H1 (cell line): ENCODE results near the gene GDI2. TPM values are rescaled to one million over a fixed set of nuclear protein-coding genes. Genes with fewer than 3 reads are reported as not detected.
"Not testable (repeated sequence)": the region's sequence is repeated elsewhere in the genome, so short reads cannot be mapped to it uniquely, and the experiment has no call there.

ENCODE experiments used
- CTCF ChIA-PET: fragments of 300-600 bp; sonication (Branson Sonifier 250); formaldehyde crosslinking; loops from one replicate; lab custom pipeline; 2021; ENCODE audit not compliant: partially characterized antibody; lab: Charles Lee
- POLR2A ChIA-PET: fragments of 300-600 bp; sonication (Branson Sonifier 250); formaldehyde crosslinking; loops from one replicate; lab custom pipeline; 2021; ENCODE audit warnings: inconsistent platforms; ENCODE audit not compliant: partially characterized antibody; lab: Charles Lee
- DNase-seq, 2 experiments: peaks; one replicate each; pipeline versions ENCODE4 v3.0.0 to v3.0.0-alpha.2; 2010 to 2022; ENCODE audit warnings: low spot score in 2 of 2, low read depth in 1 of 2, mixed read lengths in 1 of 2
- FAIRE-seq: peaks from 2 replicates; lab custom pipeline; 2011; peaks lifted over from hg19 to GRCh38; lab: Jason Lieb, UNC
- H2AFZ ChIP-seq: 2 replicates; pipeline ENCODE4 v1.8.1; 2012; ENCODE audit warnings: low read length, inconsistent platforms
- H2AK5ac ChIP-seq: 2 replicates; pipeline ENCODE4 v1.6.1; 2013; ENCODE audit warnings: low read depth, low read length
- H2BK120ac ChIP-seq: replicated peaks from 2 replicates; pipeline ENCODE3; 2013; ENCODE audit warnings: low read depth, low read length, inconsistent platforms
- H2BK12ac ChIP-seq: 2 replicates; pipeline ENCODE4 v1.6.1; 2013; ENCODE audit warnings: low read depth, low read length
- H2BK15ac ChIP-seq: 2 replicates; pipeline ENCODE4 v1.6.1; 2013; ENCODE audit warnings: low read length
- H2BK20ac ChIP-seq: 2 replicates; pipeline ENCODE4 v1.6.1; 2013; ENCODE audit warnings: low read length
- H2BK5ac ChIP-seq: 2 replicates; pipeline ENCODE4 v1.6.1; 2013; ENCODE audit warnings: low read depth, low read length
- H3K14ac ChIP-seq: 2 replicates; pipeline ENCODE4 v1.6.1; 2013; ENCODE audit warnings: inconsistent platforms; ENCODE audit not compliant: insufficient read length
- H3K18ac ChIP-seq: 2 replicates; pipeline ENCODE4 v1.6.1; 2013; ENCODE audit warnings: low read length; ENCODE audit errors: extremely low read depth
- H3K23ac ChIP-seq: 2 replicates; pipeline ENCODE4 v1.6.1; 2013; ENCODE audit warnings: inconsistent platforms; ENCODE audit not compliant: insufficient read length
- H3K23me2 ChIP-seq: 2 replicates; pipeline ENCODE4 v1.6.1; 2013; ENCODE audit warnings: low read depth, low read length
- H3K27ac ChIP-seq: 2 replicates; pipeline ENCODE4 v1.6.1; 2011; ENCODE audit warnings: low read depth, low read length, inconsistent platforms
- H3K27me3 ChIP-seq, 4 experiments: replicated peaks in 1 of 4; 1 replicate in 1 of 4; 2 replicates in 3 of 4; pipeline versions ENCODE4 v1.6.1 to v1.8.1; 2011 to 2013; ENCODE audit warnings: low read length in 3 of 4, mild to moderate bottlenecking in 3 of 4, inconsistent platforms in 2 of 4, mixed read lengths in 2 of 4, moderate library complexity in 1 of 4; ENCODE audit not compliant: control insufficient read depth in 3 of 4, insufficient read depth in 3 of 4; ENCODE audit errors: extremely low read depth in 1 of 4
- H3K36me3 ChIP-seq, 4 experiments: 2 replicates each; pipeline versions ENCODE4 v1.6.1 to v1.8.1; 2011 to 2013; ENCODE audit warnings: mild to moderate bottlenecking in 4 of 4, low read length in 3 of 4, moderate library complexity in 2 of 4, control low read depth in 1 of 4, inconsistent platforms in 1 of 4; ENCODE audit not compliant: insufficient read depth in 4 of 4, control insufficient read depth in 2 of 4
- H3K4ac ChIP-seq: replicated peaks from 2 replicates; pipeline ENCODE3; 2013; ENCODE audit warnings: low read length, low read depth, mixed read lengths, inconsistent platforms; ENCODE audit not compliant: insufficient read length
- H3K4me1 ChIP-seq, 4 experiments: replicated peaks in 1 of 4; 1 replicate in 1 of 4; 2 replicates in 3 of 4; pipeline versions ENCODE4 v1.6.1 to v1.8.1; 2011 to 2013; ENCODE audit warnings: low read length in 3 of 4, inconsistent platforms in 2 of 4, mixed read lengths in 1 of 4; ENCODE audit not compliant: insufficient read depth in 4 of 4, control insufficient read depth in 3 of 4
- H3K4me2 ChIP-seq, 2 experiments: 2 replicates each; pipeline versions ENCODE4 v1.6.1 to v1.8.1; 2011 to 2013; ENCODE audit warnings: low read depth in 2 of 2, low read length in 2 of 2, control low read depth in 1 of 2, inconsistent platforms in 1 of 2, mild to moderate bottlenecking in 1 of 2; ENCODE audit not compliant: insufficient read depth in 1 of 2
- H3K4me3 ChIP-seq, 4 experiments: fragments of 200-600, 300-600 bp in 1 of 4; sonication (generic), shearing (Covaris generic), sonication (Bioruptor Twin) in 1 of 4; 2 replicates each; pipeline versions ENCODE4 v1.5.1 to v1.8.1; 2011 to 2016; ENCODE audit warnings: low read length in 4 of 4, low read depth in 3 of 4, control low read depth in 2 of 4, inconsistent platforms in 2 of 4, mild to moderate bottlenecking in 2 of 4, mixed read lengths in 1 of 4, moderate library complexity in 1 of 4; ENCODE audit not compliant: insufficient read depth in 2 of 4; ENCODE audit errors: extremely low read depth in 1 of 4
- H3K56ac ChIP-seq: replicated peaks from 2 replicates; pipeline ENCODE3; 2013; ENCODE audit warnings: low read depth, mild to moderate bottlenecking, mixed read lengths, low read length, inconsistent platforms; ENCODE audit not compliant: insufficient read length
- H3K79me1 ChIP-seq: 2 replicates; pipeline ENCODE4 v1.6.1; 2013; ENCODE audit warnings: low read depth, low read length, control low read depth
- H3K79me2 ChIP-seq, 2 experiments: 2 replicates each; pipeline versions ENCODE4 v1.6.1 to v1.8.1; 2012 to 2013; ENCODE audit warnings: low read length in 2 of 2, mild to moderate bottlenecking in 2 of 2, inconsistent platforms in 1 of 2; ENCODE audit not compliant: insufficient read depth in 2 of 2, control insufficient read depth in 1 of 2
- H3K9ac ChIP-seq, 4 experiments: replicated peaks in 1 of 4; 1 replicate in 1 of 4; 2 replicates in 3 of 4; pipeline versions ENCODE4 v1.6.1 to v1.8.1; 2011 to 2013; ENCODE audit warnings: low read depth in 3 of 4, low read length in 3 of 4, control low read depth in 2 of 4, mild to moderate bottlenecking in 2 of 4, moderate library complexity in 2 of 4, inconsistent platforms in 1 of 4; ENCODE audit errors: extremely low read depth in 1 of 4
- H3K9me3 ChIP-seq, 2 experiments: 2 replicates each; pipeline versions ENCODE4 v1.6.1 to v1.8.1; 2012 to 2013; ENCODE audit warnings: mild to moderate bottlenecking in 2 of 2, moderate library complexity in 2 of 2, control low read depth in 1 of 2, inconsistent platforms in 1 of 2, low read depth in 1 of 2, low read length in 1 of 2, mixed read lengths in 1 of 2; ENCODE audit not compliant: insufficient read depth in 2 of 2
- H4K20me1 ChIP-seq, 2 experiments: replicated peaks in 1 of 2; 2 replicates each; pipeline versions ENCODE3 to v1.8.1; 2011 to 2013; ENCODE audit warnings: inconsistent platforms in 2 of 2, low read length in 2 of 2, mild to moderate bottlenecking in 1 of 2; ENCODE audit not compliant: insufficient read depth in 2 of 2, control insufficient read depth in 1 of 2
- H4K5ac ChIP-seq: 2 replicates; pipeline ENCODE4 v1.6.1; 2013; ENCODE audit warnings: low read length, low read depth, mixed read lengths, inconsistent platforms; ENCODE audit not compliant: insufficient read length
- H4K8ac ChIP-seq: 2 replicates; pipeline ENCODE4 v1.8.0; 2013; ENCODE audit warnings: mild to moderate bottlenecking, moderate library complexity, low read length, inconsistent platforms; ENCODE audit not compliant: insufficient read depth; ENCODE audit errors: extremely low read depth
- H4K91ac ChIP-seq: replicated peaks from 2 replicates; pipeline ENCODE3; 2013; ENCODE audit warnings: low read length, mixed read lengths, inconsistent platforms; ENCODE audit not compliant: insufficient read length
- CEBPB ChIP-seq: IDR thresholded peaks from 2 replicates; pipeline ENCODE4 v1.6.1; 2012; ENCODE audit warnings: low read depth, low read length
- SUZ12 ChIP-seq: fragments of 200-600 bp; sonication (generic); IDR thresholded peaks from 2 replicates; pipeline ENCODE4 v1.6.1; 2012; ENCODE audit warnings: mild to moderate bottlenecking, inconsistent platforms, low read length, moderate library complexity, mixed read lengths
- WGBS, 2 experiments: shearing (Covaris generic) in 1 of 2; methylation state at CpG; one replicate each; pipeline versions ENCODE4 v1.1.6 to v1.1.7; 2013 to 2015; ENCODE audit warnings: low lambda C conversion rate in 2 of 2, mixed read lengths in 2 of 2, inconsistent platforms in 1 of 2, low coverage in 1 of 2, missing lambda C conversion rate in 1 of 2; ENCODE audit not compliant: insufficient replicate concordance in 2 of 2, insufficient coverage in 1 of 2, insufficient read length in 1 of 2; ENCODE audit errors: extremely low coverage in 1 of 2, missing lambda C conversion rate in 1 of 2; 5-methylcytosine and 5-hydroxymethylcytosine counted together
- polyA plus RNA-seq, 7 experiments: library from polyadenylated mRNA; depleted of rRNA in 3 of 7; stranded (reverse) in 5 of 7; unstranded in 2 of 7; fragments of >200 nt in 5 of 7; fragments of 200-250 nt in 2 of 7; gene quantifications; 1 replicate in 5 of 7; 2 replicates in 1 of 7; 4 replicates in 1 of 7; pipeline versions ENCODE4 v1.2.1 to v1.2.3, GENCODE V29; 2011 to 2013; ENCODE audit warnings: missing spikeins in 2 of 7, mixed read lengths in 2 of 7
- total RNA-seq: library from RNA; stranded (reverse); fragmentation: NEBNext Ultra II Directional; extraction: Animal tissue kit (Norgen Biotek cat#: 25700); gene quantifications from 2 replicates; pipeline ENCODE4 v1.2.1, GENCODE V29; 2021

The GDI2 gene
- total and polyA plus RNA-seq, 2 of the 8 experiments (the other 6 are each of a cell fraction or from before 2014, with no cell fraction given), result 168 to 385 TPM

- no peak for TF ChIP-seq SUZ12
- no peak for TF ChIP-seq CEBPB
Observed at GRCh38 chr10:5779730-5780129, 33.5 kb downstream of the GDI2 start (continued).

GRCh38 chr10:5777758-5778157, 35.5 kb downstream of the GDI2 start:
- 91% methylated on average over 3 of the region's 3 CpGs; no CpG with 5 or more reads in 1 of the 2 experiments for WGBS, 2 experiments
- H2AFZ ChIP-seq, result not testable (repeated sequence)

More at GRCh38 chr10:5777758-5778157, 35.5 kb downstream of the GDI2 start:
- peaks cover 15 to 18% of the 10 kb centered on the region in 2 experiments for H4K20me1 ChIP-seq
- H2BK20ac ChIP-seq, H2BK120ac ChIP-seq, H3K9ac ChIP-seq, H4K5ac ChIP-seq, H3K4me2 ChIP-seq, H4K8ac ChIP-seq, H4K91ac ChIP-seq, H2BK5ac ChIP-seq, H3K4me1 ChIP-seq, H3K18ac ChIP-seq, H3K9me3 ChIP-seq, H3K56ac ChIP-seq, H3K23ac ChIP-seq, H2BK15ac ChIP-seq, FAIRE-seq, H3K14ac ChIP-seq, H3K27ac ChIP-seq, H3K4ac ChIP-seq, H3K4me3 ChIP-seq, H3K27me3 ChIP-seq, DNase-seq, H2BK12ac ChIP-seq, H2AK5ac ChIP-seq, H3K23me2 ChIP-seq: not testable (repeated sequence)
- H3K79me1 ChIP-seq, result peaks cover 15% of the 10 kb centered on the region
- ChIA-PET POLR2A (interaction anchor here (1.3 to 3.1 kb wide), 2 partner anchors 9 to 17 kb away, joined by 4 to 9 read pairs; no protein-coding TSS in a partner anchor), CTCF (interaction anchor here (1.5 to 1.8 kb wide), 2 partner anchors 19 to 29 kb away, joined by 4 to 5 read pairs; no protein-coding TSS in a partner anchor)
- H3K79me2 ChIP-seq, result peaks cover 15 to 96% of the 10 kb centered on the region in 2 experiments
- peaks cover 4 to 16% (median 12%) of the 10 kb centered on the region in 4 experiments; a peak in 4 of 8 replicates for H3K36me3 ChIP-seq
